ENCODE measurements around the gene ADCYAP1R1.

ADCYAP1R1 gene

GRCh38 chr7:31107106-31108090 is 55.3 kb downstream of the ADCYAP1R1 start:
- DNase-seq: no peak

GRCh38 chr7:31108097-31108657 is 56.1 kb downstream of the ADCYAP1R1 start:
- DNase-seq: no peak

GRCh38 chr7:31109751-31110150 is 57.6 kb downstream of the ADCYAP1R1 start:
- no peak for DNase-seq

- no peak for DNase-seq
These were observed 58.4 kb downstream of the ADCYAP1R1 start for GRCh38 chr7:31110331-31111108.

GRCh38 chr7:31111109-31111451 is 59.0 kb downstream of the ADCYAP1R1 start:
- DNase-seq: no peak

- no peak for DNase-seq
These were observed 61.6 kb downstream of the ADCYAP1R1 start for GRCh38 chr7:31113660-31114059.

GRCh38 chr7:31114593-31115343 is 62.7 kb downstream of the ADCYAP1R1 start:
- DNase-seq: peak; percentile 5

- no peak for DNase-seq
These were observed 64.5 kb downstream of the ADCYAP1R1 start for GRCh38 chr7:31116615-31117014.

- DNase-seq: no peak
These were observed 67.1 kb downstream of the ADCYAP1R1 start for GRCh38 chr7:31119249-31119648.

GRCh38 chr7:31120800-31121513 is 68.8 kb downstream of the ADCYAP1R1 start:
- no peak for DNase-seq

- no peak for DNase-seq
These were observed 69.5 kb downstream of the ADCYAP1R1 start for GRCh38 chr7:31121601-31122000.

- peak; percentile 86 for DNase-seq
These were observed 70.5 kb downstream of the ADCYAP1R1 start for GRCh38 chr7:31122649-31123058.

- no peak for DNase-seq
These were observed 71.2 kb downstream of the ADCYAP1R1 start for GRCh38 chr7:31123321-31123720.

- no peak for DNase-seq
These were observed 71.6 kb downstream of the ADCYAP1R1 start for GRCh38 chr7:31123726-31124125.

- DNase-seq: no peak
These were observed 73.1 kb downstream of the ADCYAP1R1 start for GRCh38 chr7:31125171-31125570.

- no peak for DNase-seq
These were observed 74.9 kb downstream of the ADCYAP1R1 start for GRCh38 chr7:31126976-31127375.

GRCh38 chr7:31129067-31129466 is 77.0 kb downstream of the ADCYAP1R1 start:
- no peak for DNase-seq

- no peak for DNase-seq
These were observed 81.4 kb downstream of the ADCYAP1R1 start for GRCh38 chr7:31133497-31133896.

GRCh38 chr7:31134246-31135188 is 82.4 kb downstream of the ADCYAP1R1 start:
- peak; percentile 86 for DNase-seq

GRCh38 chr7:31137234-31137633 is 85.1 kb downstream of the ADCYAP1R1 start:
- no peak for DNase-seq

- no peak for DNase-seq
These were observed 93.2 kb downstream of the ADCYAP1R1 start for GRCh38 chr7:31145339-31145738.

All from midbrain (tissue), 1 donor.